Measurements from ENCODE around the gene KLK2.

KLK2 gene

GRCh38 chr19:50926144-50926543 lies 52.9 kb downstream of the KLK2 start:
- FAIRE-seq (no peak), DNase-seq (ENCODE audit: insufficient read length, low spot score) (no peak)
- TF ChIP-seq POU2F2 (IDR thresholded peaks at IDR 0.05; ENCODE audit: low read depth, low read length): no peak
- TF ChIP-seq PAX5 (IDR thresholded peaks at IDR 0.05; ENCODE audit: insufficient read depth, low read length, severe bottlenecking): no peak
- no peak for TF ChIP-seq SPI1 (IDR thresholded peaks at IDR 0.05; ENCODE audit: low read depth, low read length)
- no peak for TF ChIP-seq POLR2A (IDR thresholded peaks at IDR 0.05; ENCODE audit: low read depth, low read length)
- TF ChIP-seq POLR2AphosphoS5 (IDR thresholded peaks at IDR 0.05; ENCODE audit: low read depth, low read length): no peak
- TF ChIP-seq TAF1 (IDR thresholded peaks at IDR 0.05; ENCODE audit: low read depth, low read length): no peak

GRCh38 chr19:50928831-50929230 lies 55.6 kb downstream of the KLK2 start:
- no peak for FAIRE-seq

More at GRCh38 chr19:50928831-50929230, 55.6 kb downstream of the KLK2 start:
- DNase-seq (ENCODE audit: insufficient read length, low spot score): no peak
- TF ChIP-seq PAX5 (IDR thresholded peaks at IDR 0.05; ENCODE audit: insufficient read depth, low read length, severe bottlenecking): no peak
- TF ChIP-seq POLR2AphosphoS5 (IDR thresholded peaks at IDR 0.05; ENCODE audit: low read depth, low read length): no peak
- no peak for TF ChIP-seq POLR2A (IDR thresholded peaks at IDR 0.05; ENCODE audit: low read depth, low read length)
- no peak for TF ChIP-seq POU2F2 (IDR thresholded peaks at IDR 0.05; ENCODE audit: low read depth, low read length)
- no peak for TF ChIP-seq TAF1 (IDR thresholded peaks at IDR 0.05; ENCODE audit: low read depth, low read length)
- TF ChIP-seq SPI1 (IDR thresholded peaks at IDR 0.05; ENCODE audit: low read depth, low read length): no peak
